Parathyroid adenoma (tissue), 2 donors: Measurements from ENCODE around the gene GFY.
A peak's percentile ranks its signal among the peaks of the same experiment; 100 is the strongest.

Experiments used
- H2AFZ ChIP-seq: fragments of 300-600 bp; sonication (generic); one replicate; pipeline ENCODE4 v1.7.0; 2017; ENCODE audit warnings: antibody characterized with exemption, mild to moderate bottlenecking
- H3K27ac ChIP-seq: fragments of 300-600 bp; sonication (generic); one replicate; pipeline ENCODE4 v1.7.0; 2017
- H3K27me3 ChIP-seq: fragments of 300-600 bp; sonication (generic); one replicate; pipeline ENCODE4 v1.7.0; 2017; ENCODE audit warnings: low read length; ENCODE audit not compliant: control insufficient read depth, insufficient read depth
- H3K36me3 ChIP-seq: fragments of 300-600 bp; sonication (generic); one replicate; pipeline ENCODE4 v1.7.0; 2017; ENCODE audit warnings: low read length; ENCODE audit not compliant: control insufficient read depth, insufficient read depth
- H3K4me1 ChIP-seq: fragments of 300-600 bp; sonication (generic); one replicate; pipeline ENCODE4 v1.7.0; 2017; ENCODE audit warnings: control low read depth
- H3K4me2 ChIP-seq: fragments of 300-600 bp; sonication (generic); one replicate; pipeline ENCODE4 v1.7.0; 2017; ENCODE audit warnings: low read length
- H3K4me3 ChIP-seq: fragments of 300-600 bp; sonication (generic); one replicate; pipeline ENCODE4 v1.7.0; 2017; ENCODE audit warnings: low read depth, low read length
- H3K79me2 ChIP-seq: fragments of 300-600 bp; sonication (generic); one replicate; pipeline ENCODE4 v1.7.0; 2017; ENCODE audit warnings: control low read depth
- H3K9ac ChIP-seq: fragments of 300-600 bp; sonication (generic); one replicate; pipeline ENCODE4 v1.7.0; 2017; ENCODE audit warnings: mild to moderate bottlenecking
- H3K9me3 ChIP-seq: fragments of 300-600 bp; sonication (generic); one replicate; pipeline ENCODE4 v1.7.0; 2017; ENCODE audit warnings: low read length; ENCODE audit not compliant: control insufficient read depth
- TF ChIP-seq, protein P1 (sequence below): fragments of 300-600 bp; sonication (generic); IDR thresholded peaks from one replicate; pipeline ENCODE4 v1.7.0; 2017; ENCODE audit warnings: antibody characterized with exemption, mild to moderate bottlenecking
- donor health status: primary hyperparathyroidism.

Gene GFY

DNA sequence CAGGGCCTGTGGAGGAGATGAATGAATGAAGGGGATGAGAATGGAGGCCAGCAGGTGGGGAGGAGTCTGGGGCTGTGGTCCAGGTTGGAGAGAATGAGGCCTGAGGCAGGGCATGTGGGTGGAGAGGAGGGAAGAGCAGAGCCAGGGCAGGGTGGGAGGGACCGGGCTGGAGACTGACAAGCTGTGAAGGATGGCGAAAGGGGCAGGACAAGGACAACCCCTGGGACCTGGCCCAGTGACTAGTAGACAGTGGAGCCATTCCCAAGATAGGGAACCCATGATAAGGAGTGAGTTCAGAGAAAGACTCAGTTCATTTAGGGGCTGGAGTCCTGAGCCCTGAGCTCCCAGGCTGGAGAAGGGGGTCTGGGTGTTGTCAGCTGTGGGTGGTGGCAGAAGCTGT, 5.0 kb upstream of the GFY start:
- Histone ChIP-seq H3K36me3 (no peaks in the 10 kb centered on the region), H3K9ac (no peak overlapping the region), H3K4me2 (no peak overlapping the region), H3K9me3 (no peaks in the 10 kb centered on the region), H3K27me3 (peaks cover 18% of the 10 kb centered on the region), H3K27ac (no peak overlapping the region), H3K79me2 (no peaks in the 10 kb centered on the region), H3K4me1 (no peaks in the 10 kb centered on the region), H2AFZ (no peak overlapping the region), H3K4me3 (no peak overlapping the region)
- TF ChIP-seq, protein P1, sequence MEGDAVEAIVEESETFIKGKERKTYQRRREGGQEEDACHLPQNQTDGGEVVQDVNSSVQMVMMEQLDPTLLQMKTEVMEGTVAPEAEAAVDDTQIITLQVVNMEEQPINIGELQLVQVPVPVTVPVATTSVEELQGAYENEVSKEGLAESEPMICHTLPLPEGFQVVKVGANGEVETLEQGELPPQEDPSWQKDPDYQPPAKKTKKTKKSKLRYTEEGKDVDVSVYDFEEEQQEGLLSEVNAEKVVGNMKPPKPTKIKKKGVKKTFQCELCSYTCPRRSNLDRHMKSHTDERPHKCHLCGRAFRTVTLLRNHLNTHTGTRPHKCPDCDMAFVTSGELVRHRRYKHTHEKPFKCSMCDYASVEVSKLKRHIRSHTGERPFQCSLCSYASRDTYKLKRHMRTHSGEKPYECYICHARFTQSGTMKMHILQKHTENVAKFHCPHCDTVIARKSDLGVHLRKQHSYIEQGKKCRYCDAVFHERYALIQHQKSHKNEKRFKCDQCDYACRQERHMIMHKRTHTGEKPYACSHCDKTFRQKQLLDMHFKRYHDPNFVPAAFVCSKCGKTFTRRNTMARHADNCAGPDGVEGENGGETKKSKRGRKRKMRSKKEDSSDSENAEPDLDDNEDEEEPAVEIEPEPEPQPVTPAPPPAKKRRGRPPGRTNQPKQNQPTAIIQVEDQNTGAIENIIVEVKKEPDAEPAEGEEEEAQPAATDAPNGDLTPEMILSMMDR, result no peak

DNA sequence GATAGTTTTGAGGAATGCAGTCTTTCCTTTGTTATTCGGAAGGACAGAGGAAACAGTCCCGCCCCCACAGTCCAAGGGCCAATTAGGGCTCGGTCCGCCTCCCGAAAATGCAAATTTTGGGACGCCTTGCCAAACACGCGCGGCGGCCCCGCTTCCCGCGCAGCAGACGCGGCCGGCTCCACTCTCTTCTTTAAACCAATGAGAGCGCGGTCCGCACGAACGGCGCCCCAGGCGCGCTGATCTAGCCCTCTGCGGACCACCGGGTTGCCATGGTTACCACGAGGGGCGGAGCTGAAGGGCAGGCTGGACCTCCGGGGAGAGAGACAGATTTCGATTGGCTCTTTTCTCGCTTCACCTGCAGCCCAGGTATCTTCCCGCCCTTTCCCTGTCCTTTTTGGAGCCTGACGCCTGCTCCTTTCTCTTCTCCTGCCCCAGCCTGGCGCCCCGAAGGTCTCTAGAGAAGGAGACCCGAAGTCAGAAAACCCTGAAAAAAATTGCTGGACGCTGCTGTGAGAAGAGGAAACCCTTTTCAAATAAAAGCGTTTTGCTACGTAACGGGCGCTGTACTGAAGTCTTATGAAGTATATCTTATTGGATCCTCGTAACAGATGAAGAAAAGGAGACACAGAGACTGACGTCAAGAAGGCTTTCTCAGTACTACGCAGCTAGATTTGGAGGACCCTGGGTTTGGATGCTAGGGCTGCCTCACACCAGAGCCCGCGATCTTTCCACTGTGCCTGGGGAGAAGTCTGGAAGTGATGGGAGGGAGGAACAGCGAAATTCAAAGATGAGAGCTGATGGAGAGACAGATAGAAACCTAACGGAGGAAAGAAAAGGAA, 3.9 kb upstream of the GFY start:
- H2AFZ ChIP-seq, result no peak overlapping the region
- no peaks in the 10 kb centered on the region for H3K36me3 ChIP-seq
- peak overlapping the region; percentile 33 for H3K4me3 ChIP-seq
- H3K9me3 ChIP-seq, result no peaks in the 10 kb centered on the region
- peak overlapping the region; percentile 49 for H3K4me2 ChIP-seq
- no peaks in the 10 kb centered on the region for H3K79me2 ChIP-seq
- H3K4me1 ChIP-seq, result no peaks in the 10 kb centered on the region
- H3K9ac ChIP-seq, result no peak overlapping the region
- TF ChIP-seq, protein P1, result no peak
- H3K27me3 ChIP-seq, result peaks cover 28% of the 10 kb centered on the region
- no peak overlapping the region for H3K27ac ChIP-seq

DNA sequence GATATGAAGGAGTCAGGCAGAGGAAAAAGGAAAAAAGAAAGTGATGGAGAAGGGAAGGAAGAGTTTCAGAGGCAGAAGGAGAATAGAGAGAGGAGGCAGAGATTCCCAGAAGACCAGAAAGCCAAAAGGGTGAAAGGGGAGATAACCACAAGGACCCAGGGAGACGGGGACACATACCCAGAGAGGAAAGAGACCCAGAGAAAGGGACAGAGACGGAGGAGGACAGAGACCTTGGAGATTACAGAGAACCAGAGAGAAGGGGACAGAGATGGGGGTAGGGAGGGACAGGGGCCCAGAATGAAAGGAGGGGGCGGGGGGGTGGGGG, 3.3 kb upstream of the GFY start:
- Histone ChIP-seq H3K36me3 (no peaks in the 10 kb centered on the region), H3K27ac (no peak overlapping the region), H3K9ac (no peak overlapping the region), H3K27me3 (peaks cover 30% of the 10 kb centered on the region), H3K9me3 (no peaks in the 10 kb centered on the region), H2AFZ (no peak overlapping the region), H3K4me3 (no peak overlapping the region), H3K79me2 (no peaks in the 10 kb centered on the region), H3K4me2 (no peak overlapping the region), H3K4me1 (no peaks in the 10 kb centered on the region)
- TF ChIP-seq, protein P1, result no peak

DNA sequence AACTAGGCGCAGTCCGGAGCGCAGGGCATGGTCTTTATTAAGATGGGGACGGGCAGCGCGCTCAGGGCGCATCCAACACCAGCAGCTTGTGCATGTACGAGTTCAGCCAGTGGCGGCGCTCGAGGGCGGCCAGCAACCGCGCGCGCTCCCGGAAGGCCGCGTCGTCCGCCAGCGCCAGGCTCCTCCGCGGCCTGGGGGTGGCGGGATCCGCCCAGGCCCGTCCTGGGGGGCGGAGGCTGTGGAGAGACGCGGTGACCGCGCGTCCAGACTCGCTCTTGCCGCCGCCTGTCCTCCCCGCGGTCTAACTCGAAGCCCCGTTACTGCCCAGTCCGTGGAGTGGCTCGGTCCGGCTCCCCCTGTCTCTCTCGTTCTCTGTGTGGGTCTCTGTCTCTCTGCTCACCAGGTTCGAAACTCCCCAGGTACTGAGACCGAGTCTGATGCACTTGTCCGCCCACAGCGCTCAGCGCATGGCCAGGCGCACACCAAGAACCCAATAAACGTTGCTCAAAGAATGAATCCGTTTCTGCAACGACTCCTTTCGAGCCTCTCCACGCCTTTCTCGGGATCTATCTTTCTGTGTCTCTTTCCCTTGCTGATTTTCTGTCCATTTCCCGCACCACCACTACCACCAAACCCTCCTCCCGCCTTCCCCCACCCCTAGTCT, 2.6 kb upstream of the GFY start:
- Histone ChIP-seq H2AFZ (no peak overlapping the region), H3K79me2 (no peaks in the 10 kb centered on the region), H3K4me2 (peak overlapping the region; percentile 47), H3K9ac (no peak overlapping the region), H3K27ac (no peak overlapping the region), H3K27me3 (peaks cover 35% of the 10 kb centered on the region), H3K4me1 (no peaks in the 10 kb centered on the region), H3K4me3 (no peak overlapping the region), H3K9me3 (no peaks in the 10 kb centered on the region), H3K36me3 (no peaks in the 10 kb centered on the region)
- TF ChIP-seq, protein P1, result no peak
